IMR-90 (cell line): ENCODE data around the gene DUS4L.

Source experiments
- BHLHE40 ChIP-seq: fragments of 150-350 bp; IDR thresholded peaks from 2 replicates; pipeline ENCODE4 v1.6.1; 2016; ENCODE audit warnings: mild to moderate bottlenecking, low read depth, low read length
- CTCF ChIP-seq: conservative IDR thresholded peaks from 2 replicates; pipeline ENCODE4 v1.5.1; 2012; ENCODE audit warnings: mild to moderate bottlenecking, low read depth, low read length, improper control_type of control experiment
- RAD21 ChIP-seq: IDR thresholded peaks from 2 replicates; pipeline ENCODE4 v1.6.1; 2012; ENCODE audit warnings: low read length, improper control_type of control experiment

- TF ChIP-seq CTCF = no peak
- TF ChIP-seq RAD21 = no peak
- no peak for TF ChIP-seq BHLHE40
These were observed 37.1 kb upstream of the DUS4L start for GRCh38 chr7:107526672-107527071.
